Measurements from ENCODE around the gene CECR2.
"Not testable (repeated sequence)": the region's sequence is repeated elsewhere in the genome, so short reads cannot be mapped to it uniquely, and the experiment has no call there.

Gene CECR2

DNA sequence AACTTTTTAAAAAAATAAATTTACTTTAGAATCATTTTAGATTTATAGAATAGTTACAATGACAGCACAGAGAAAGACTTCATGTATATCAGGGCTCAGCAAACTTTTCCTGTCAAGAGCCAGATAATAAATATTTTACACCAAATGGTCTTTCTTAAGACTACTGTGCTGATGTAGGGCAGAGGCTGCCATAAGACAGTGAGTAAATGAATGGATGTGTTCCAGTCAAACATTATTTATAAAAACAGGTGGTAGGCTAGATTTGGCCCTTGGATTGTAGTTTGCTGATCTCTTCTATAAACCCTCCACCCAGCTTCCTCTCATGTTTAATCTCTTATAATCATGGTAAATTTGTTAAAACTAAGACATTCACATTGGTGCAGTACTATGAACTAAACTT, 33.0 kb downstream of the CECR2 start:
- DNase-seq (ENCODE audit: low spot score), result no peak

GRCh38 chr22:17403906-17404305, 34.6 kb downstream of the CECR2 start:
- DNase-seq (ENCODE audit: low spot score), result no peak

DNA sequence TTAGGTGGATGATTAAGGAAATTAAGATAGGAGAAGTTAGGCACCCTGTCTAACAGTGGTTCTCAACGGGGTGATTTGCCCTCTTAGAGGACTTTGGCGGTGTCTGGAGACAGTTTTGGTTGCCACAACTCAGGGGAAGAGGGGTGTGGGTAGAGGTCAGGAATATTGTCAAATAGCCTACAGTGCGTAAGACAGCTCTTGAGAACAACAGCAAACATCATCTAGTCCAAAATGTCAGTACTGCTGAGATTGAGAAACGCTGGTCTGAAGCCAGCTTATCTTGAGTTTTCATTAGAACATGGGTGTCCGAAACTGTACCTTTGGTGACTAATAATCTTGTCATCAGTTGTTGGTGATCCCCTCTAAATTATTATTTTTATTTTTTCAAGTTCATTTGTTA, 38.4 kb downstream of the CECR2 start:
- DNase-seq (ENCODE audit: low spot score), result no peak

GRCh38 chr22:17410576-17410975, 41.3 kb downstream of the CECR2 start:
- no peak for DNase-seq (ENCODE audit: low spot score)

- no peak for DNase-seq (ENCODE audit: low spot score)
Observed at GRCh38 chr22:17411213-17411612, 42.0 kb downstream of the CECR2 start.

- DNase-seq (ENCODE audit: low spot score), result no peak
Observed at GRCh38 chr22:17412232-17412631, 43.0 kb downstream of the CECR2 start.

DNA sequence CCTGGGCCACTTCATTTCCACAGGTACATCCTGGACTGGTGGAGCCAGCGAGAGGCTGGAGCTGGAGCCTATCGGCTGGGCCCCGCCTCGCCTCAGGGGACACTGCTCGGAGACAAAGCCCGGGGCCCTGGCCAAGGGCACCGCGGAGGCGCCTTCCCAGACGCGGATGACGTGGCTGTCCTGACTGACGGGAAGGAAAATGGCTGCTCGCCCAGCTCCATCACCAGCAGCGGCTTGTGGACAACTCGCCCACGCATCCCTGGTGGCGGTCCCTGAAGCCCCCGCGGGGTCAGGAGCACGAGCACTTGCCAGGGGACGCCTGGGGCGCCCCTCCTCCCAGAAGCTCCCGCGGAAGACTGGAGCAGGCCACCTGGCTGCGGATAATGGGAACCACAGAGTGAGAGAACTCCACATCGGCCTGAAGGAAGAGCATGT, 49.6 kb downstream of the CECR2 start:
- DNase-seq (ENCODE audit: low spot score), result peak; percentile 62

DNA sequence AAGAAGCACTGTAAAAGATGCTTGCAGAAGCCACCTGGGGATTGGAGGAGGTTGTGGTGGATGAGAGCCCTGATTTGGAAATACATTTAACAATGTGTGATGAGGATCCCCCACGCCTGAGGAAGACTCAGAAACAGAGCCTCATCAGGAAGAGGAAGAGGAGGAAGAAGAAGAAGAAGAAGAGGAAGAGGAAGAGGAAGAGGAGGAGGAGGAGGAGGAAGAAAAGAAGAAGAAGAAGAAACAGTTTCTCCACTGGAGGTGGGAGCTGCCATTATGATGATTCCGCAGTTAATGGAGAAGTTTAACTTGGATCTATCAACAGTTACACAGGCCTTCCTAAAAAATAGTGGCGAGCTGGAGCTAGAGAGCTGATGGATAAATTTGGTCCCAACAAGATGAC, 50.1 kb downstream of the CECR2 start:
- DNase-seq (ENCODE audit: low spot score), result no peak

DNA sequence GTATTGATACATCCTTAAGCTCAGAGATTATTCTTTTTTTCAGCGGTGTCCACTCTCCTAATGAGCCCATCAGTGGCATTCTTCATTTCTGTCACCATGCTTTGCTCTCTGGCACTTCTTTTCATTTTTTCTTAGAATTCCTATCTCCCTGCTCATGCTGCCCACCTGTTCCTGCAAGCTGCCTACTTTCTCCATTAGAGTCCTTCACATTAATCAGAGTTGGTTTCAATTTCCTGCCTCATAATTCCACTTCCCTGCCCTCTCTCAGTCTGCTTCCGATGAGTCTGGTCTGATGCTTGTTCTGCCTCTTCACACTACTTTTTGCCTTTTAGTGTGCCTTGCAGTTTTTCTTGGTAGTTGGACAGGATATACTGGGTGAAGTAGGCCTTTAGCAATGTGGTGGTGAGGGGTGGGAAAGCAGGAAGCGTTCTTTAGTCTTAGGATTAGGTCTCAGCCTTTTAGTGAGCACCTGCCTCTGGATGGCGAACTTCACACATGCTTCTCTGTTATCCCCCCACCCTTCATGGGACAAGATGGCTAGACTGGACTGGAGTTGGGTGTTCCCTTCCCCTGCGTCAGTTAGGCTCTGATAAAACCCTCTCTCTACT, 53.6 kb downstream of the CECR2 start:
- DNase-seq (ENCODE audit: low spot score), result no peak

DNA sequence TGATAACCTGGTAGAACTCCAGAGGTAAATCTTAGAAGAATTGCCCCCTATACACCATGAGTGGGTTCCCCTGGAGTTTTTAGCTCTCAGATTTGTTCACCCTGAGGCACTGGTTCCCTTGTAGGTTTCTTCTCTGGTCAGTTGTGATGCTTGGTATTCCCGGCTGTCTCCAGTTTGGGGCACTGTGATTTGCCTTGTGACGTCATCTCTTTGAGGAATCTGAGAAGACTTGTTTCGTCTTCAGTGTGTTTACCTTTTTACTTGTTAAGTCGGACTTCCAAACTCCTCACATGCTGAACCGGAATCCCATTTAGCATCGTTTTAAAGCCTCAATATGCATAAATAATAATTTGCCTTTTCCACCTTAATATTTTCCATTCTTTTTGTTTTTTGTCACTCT, 54.4 kb downstream of the CECR2 start:
- no peak for DNase-seq (ENCODE audit: low spot score)

DNA sequence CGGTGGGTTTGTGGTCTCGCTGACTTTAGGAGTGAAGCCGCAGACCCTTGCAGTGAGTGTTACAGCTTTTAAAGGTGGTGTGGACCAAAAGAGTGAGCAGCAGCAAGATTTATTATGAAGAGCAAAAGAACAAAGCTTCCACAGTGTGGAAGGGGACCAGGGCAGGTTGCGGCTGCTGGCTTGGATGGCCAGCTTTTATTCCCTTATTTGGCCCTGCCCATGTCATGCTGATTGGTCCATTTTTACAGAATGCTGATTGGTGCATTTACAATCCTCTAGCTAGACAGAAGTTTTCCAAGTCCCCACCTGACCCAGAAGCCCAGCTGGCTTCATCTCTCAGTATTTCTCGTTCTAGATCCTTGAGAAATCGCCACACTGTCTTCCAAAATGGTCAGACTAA, 58.3 kb downstream of the CECR2 start:
- not testable (repeated sequence) for DNase-seq (ENCODE audit: low spot score)

DNA sequence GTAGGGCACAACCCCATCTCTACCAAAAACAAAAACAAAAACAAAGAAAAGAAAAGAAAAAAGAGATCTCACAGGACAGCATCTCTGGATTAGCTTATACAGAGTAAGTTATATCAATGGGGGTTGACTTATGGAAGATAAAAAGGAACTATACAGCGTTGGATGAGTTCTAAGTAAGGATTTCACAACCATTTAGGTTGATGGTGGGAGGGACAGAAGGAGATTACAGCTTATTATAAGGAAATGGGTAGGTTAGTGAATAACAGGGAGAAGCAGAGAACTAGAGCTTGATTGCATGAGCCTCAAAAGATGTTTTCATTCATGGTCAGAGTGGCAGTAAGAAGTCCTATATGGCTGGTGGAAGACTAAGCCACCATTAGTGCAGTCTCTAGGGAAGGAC, 60.3 kb downstream of the CECR2 start:
- no peak for DNase-seq (ENCODE audit: low spot score)

DNA sequence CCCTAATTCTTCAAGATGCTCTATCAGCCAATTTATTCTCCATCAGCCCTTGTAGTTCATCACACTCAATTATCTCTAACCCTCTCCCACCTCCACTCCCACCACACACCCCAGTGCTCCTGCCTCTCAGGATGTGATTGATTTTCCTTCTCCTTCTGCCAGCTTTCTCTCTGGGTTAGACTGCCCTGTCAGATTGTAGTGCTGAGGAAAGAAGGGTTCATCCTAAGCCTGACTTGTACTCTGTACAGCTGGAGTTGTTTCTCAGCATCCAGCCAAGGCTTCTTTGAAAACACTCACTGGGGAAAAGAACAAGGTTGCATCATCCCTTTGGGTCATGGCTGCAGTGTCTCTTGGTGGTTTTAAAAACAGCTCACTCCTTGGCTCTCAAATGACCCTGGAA, 61.2 kb downstream of the CECR2 start:
- DNase-seq (ENCODE audit: low spot score), result no peak

DNA sequence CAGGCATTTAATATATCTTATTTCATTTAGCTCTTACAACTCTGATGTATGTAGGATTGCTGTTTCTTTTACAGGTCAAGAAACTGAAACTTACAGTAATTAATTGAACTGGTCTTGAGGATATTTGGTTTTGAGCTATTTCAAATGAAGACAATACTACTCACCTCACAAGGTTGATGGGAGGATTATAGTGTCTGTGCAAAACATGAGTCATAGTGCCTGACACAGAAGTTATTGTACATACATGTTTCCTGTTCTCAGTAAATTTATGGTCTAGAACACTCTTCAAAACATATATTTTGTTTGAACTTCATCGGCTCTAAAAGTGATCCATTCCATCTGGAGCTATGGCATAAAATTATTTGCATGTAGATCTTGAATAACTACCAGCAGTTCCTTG, 61.9 kb downstream of the CECR2 start:
- no peak for DNase-seq (ENCODE audit: low spot score)

GRCh38 chr22:17434856-17435255, 65.6 kb downstream of the CECR2 start:
- no peak for DNase-seq (ENCODE audit: low spot score)

GRCh38 chr22:17435375-17435774, 66.1 kb downstream of the CECR2 start:
- no peak for DNase-seq (ENCODE audit: low spot score)

DNA sequence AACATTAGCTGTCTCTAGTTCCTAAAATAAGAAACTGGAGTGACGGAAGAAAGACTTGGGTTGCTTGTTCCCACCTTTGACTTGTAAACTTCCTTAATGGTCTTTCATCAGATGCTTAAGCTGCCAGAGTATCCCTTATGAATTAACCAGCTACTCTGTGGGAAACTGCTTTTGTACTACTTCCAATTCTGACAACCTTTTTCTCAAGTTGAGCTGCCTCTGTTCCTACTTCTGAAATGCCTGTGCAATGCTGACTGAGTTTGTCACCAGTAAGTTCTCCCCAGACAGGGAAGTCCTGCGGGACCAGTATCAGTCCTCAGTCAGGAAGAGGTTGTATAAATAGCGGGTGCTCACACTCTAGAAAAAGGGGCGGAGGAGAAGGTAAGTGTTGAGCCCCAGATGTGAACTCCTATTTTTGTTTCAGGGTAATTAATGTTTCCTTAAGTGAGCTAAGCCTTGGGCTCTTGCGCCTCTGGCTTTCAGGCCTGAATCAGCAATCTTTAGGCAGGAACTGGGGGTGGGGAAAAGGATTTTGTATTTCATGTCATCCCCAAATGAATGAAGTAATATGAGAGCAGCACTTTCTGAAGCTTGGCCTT, 67.2 kb downstream of the CECR2 start:
- DNase-seq (ENCODE audit: low spot score), result no peak

- peak; percentile 52 for DNase-seq (ENCODE audit: low spot score)
Observed at GRCh38 chr22:17436981-17437412, 67.7 kb downstream of the CECR2 start.

- DNase-seq (ENCODE audit: low spot score), result no peak
Observed at GRCh38 chr22:17438026-17438425, 68.8 kb downstream of the CECR2 start.

DNA sequence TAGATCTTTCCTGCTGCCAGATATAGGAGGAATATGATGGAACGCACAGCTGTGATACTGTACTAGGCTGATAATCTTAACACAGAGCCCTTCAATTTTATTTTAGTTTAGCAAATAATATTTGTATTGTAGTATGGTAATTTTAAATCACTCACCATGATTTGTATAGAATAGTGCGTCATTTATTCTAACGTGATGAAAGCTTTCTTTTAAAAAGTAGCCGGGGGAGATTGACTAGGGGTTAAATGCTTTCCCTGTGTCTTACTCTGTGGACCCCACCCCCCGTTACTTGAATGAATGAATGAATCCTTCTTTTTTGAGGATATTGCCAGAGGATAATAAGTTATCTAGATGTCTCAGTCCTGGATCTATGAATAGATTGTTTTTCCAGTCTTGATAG, 72.1 kb downstream of the CECR2 start:
- no peak for DNase-seq (ENCODE audit: low spot score)

GRCh38 chr22:17443405-17444203, 74.3 kb downstream of the CECR2 start:
- no peak for DNase-seq (ENCODE audit: low spot score)

DNA sequence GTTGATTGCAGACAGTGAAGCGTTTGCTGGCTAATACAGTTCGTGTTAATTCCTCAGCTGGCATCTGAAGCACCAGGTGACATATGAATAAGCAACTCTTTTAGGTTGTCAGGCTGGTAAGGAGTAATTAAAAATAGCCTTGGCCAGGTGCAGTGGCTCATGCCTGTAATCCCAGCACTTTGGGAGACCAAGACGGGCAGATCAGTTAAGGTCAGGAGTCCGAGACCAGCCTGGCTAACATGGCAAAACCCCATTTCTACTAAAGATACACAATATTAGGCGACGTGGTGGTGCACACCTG, 74.9 kb downstream of the CECR2 start:
- DNase-seq (ENCODE audit: low spot score), result no peak

GRCh38 chr22:17446698-17447097, 77.4 kb downstream of the CECR2 start:
- DNase-seq (ENCODE audit: low spot score), result no peak

DNA sequence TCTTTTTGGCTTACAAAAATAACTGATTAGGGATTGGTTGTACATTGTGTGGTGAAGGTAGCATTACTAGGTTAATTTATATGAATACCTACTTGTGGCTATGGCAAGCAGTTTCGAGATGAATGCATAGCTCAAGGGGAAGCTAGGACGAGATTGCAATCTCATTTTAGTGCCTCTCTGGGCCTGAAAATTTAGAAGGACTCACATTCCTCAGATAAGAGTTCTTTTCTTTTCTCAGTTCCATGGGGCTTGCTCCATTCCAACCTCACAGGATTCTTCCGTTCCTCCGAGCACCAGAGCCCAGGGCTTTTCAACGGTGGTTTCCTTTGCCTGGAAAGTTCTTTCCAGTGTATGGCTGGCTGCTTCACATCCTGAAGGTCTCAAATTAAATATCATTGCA, 82.1 kb downstream of the CECR2 start:
- DNase-seq (ENCODE audit: low spot score), result no peak
